Loucy (cell line): ENCODE measurements around the gene NUP58.

Experiments
- H2AFZ ChIP-seq: fragments of 200-600 bp; sonication (generic); 2 replicates; pipeline ENCODE4 v1.6.0; 2016; ENCODE audit warnings: antibody characterized with exemption, mild to moderate bottlenecking, low read length, moderate library complexity
- H3F3A ChIP-seq: fragments of 200-600 bp; 2 replicates; pipeline ENCODE4 v1.6.0; 2016; ENCODE audit warnings: antibody characterized with exemption, low read depth, mild to moderate bottlenecking
- H3K27me3 ChIP-seq: fragments of 200-600 bp; sonication (generic); 2 replicates; pipeline ENCODE4 v1.6.1; 2014; ENCODE audit warnings: low read length, mild to moderate bottlenecking; ENCODE audit not compliant: insufficient read depth, poor library complexity, severe bottlenecking
- H3K36me3 ChIP-seq: fragments of 200-600 bp; sonication (generic); 2 replicates; pipeline ENCODE4 v1.6.1; 2016; ENCODE audit warnings: low read length; ENCODE audit not compliant: insufficient read depth
- H3K4me1 ChIP-seq: fragments of 200-600 bp; sonication (generic); 2 replicates; pipeline ENCODE4 v1.5.1; 2014; ENCODE audit warnings: low read length, mild to moderate bottlenecking; ENCODE audit not compliant: insufficient read depth, poor library complexity, severe bottlenecking
- H3K4me2 ChIP-seq: fragments of 200-600 bp; sonication (generic); 2 replicates; pipeline ENCODE4 v1.6.0; 2014; ENCODE audit warnings: antibody characterized with exemption, low read length, low read depth, mild to moderate bottlenecking; ENCODE audit not compliant: poor library complexity, severe bottlenecking
- H3K4me3 ChIP-seq: fragments of 200-600 bp; sonication (generic); 2 replicates; pipeline ENCODE4 v1.5.1; 2014; ENCODE audit warnings: low read length, mild to moderate bottlenecking, mixed read lengths; ENCODE audit not compliant: poor library complexity, severe bottlenecking
- H3K79me2 ChIP-seq: fragments of 200-600 bp; sonication (generic); 2 replicates; pipeline ENCODE4 v1.6.1; 2014; ENCODE audit warnings: low read length; ENCODE audit not compliant: insufficient read depth
- H3K9ac ChIP-seq: fragments of 200-600 bp; sonication (generic); 2 replicates; pipeline ENCODE4 v1.6.0; 2014; ENCODE audit warnings: mild to moderate bottlenecking, low read depth, low read length, moderate library complexity; ENCODE audit not compliant: poor library complexity, severe bottlenecking
- H3K9me2 ChIP-seq: fragments of 200-600 bp; sonication (generic); replicated peaks from 2 replicates; pipeline ENCODE4 v1.6.1; 2016; ENCODE audit warnings: low read depth, low read length, mixed read lengths
- H3K9me3 ChIP-seq: fragments of 200-600 bp; sonication (generic); 2 replicates; pipeline ENCODE4 v1.6.1; 2014; ENCODE audit warnings: mild to moderate bottlenecking, antibody characterized with exemption, low read length, low read depth; ENCODE audit not compliant: insufficient read depth
- H4K20me1 ChIP-seq: fragments of 200-600 bp; sonication (generic); 2 replicates; pipeline ENCODE4 v1.6.0; 2014; ENCODE audit warnings: antibody characterized with exemption, low read length, mild to moderate bottlenecking; ENCODE audit not compliant: insufficient read depth, poor library complexity, severe bottlenecking
- EZH2phosphoT487 ChIP-seq: fragments of 200-600 bp; IDR thresholded peaks from 2 replicates; pipeline ENCODE4 v1.6.1; 2018; ENCODE audit warnings: antibody characterized with exemption, mild to moderate bottlenecking, moderate library complexity, borderline replicate concordance
- TF ChIP-seq, protein P1 (sequence below): fragments of 200-600 bp; sonication (generic); conservative IDR thresholded peaks from 2 replicates; pipeline ENCODE4 v1.5.1; 2014; ENCODE audit warnings: mild to moderate bottlenecking, antibody characterized with exemption, low read length

The NUP58 gene

DNA sequence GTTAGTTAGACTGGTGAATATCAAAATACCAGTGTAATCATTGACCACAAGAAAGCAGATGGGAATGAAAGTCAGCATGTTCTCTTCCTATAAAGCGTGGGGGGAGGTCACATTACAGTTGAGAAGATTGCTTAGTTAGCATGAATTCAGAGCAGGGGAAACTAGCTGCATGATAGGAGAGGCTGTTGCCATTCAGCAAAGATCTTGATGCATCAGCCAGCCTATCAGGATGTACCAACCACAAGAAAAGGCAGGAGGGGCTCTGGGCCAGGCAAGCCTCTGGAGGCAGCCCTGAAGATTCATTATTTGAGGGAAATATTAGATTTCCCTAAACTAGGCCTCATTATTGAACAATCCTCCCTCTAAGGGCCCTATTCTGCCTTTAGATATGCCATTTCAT, 9.1 kb upstream of the NUP58 start:
- Histone ChIP-seq H3K9me2 (no peaks in the 10 kb centered on the region), H2AFZ (peak overlapping the region; percentile 88), H3K4me1 (peaks cover 21% of the 10 kb centered on the region), H3K79me2 (no peaks in the 10 kb centered on the region), H3K27me3 (no peaks in the 10 kb centered on the region), H3K36me3 (no peaks in the 10 kb centered on the region), H4K20me1 (no peaks in the 10 kb centered on the region), H3K4me2 (peak overlapping the region; percentile 80), H3K4me3 (peak overlapping the region; percentile 64), H3K9me3 (no peaks in the 10 kb centered on the region), H3F3A (no peaks in the 10 kb centered on the region), H3K9ac (peak overlapping the region; percentile 66)
- no peak for TF ChIP-seq EZH2phosphoT487
- TF ChIP-seq, protein P1, sequence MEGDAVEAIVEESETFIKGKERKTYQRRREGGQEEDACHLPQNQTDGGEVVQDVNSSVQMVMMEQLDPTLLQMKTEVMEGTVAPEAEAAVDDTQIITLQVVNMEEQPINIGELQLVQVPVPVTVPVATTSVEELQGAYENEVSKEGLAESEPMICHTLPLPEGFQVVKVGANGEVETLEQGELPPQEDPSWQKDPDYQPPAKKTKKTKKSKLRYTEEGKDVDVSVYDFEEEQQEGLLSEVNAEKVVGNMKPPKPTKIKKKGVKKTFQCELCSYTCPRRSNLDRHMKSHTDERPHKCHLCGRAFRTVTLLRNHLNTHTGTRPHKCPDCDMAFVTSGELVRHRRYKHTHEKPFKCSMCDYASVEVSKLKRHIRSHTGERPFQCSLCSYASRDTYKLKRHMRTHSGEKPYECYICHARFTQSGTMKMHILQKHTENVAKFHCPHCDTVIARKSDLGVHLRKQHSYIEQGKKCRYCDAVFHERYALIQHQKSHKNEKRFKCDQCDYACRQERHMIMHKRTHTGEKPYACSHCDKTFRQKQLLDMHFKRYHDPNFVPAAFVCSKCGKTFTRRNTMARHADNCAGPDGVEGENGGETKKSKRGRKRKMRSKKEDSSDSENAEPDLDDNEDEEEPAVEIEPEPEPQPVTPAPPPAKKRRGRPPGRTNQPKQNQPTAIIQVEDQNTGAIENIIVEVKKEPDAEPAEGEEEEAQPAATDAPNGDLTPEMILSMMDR: no peak

DNA sequence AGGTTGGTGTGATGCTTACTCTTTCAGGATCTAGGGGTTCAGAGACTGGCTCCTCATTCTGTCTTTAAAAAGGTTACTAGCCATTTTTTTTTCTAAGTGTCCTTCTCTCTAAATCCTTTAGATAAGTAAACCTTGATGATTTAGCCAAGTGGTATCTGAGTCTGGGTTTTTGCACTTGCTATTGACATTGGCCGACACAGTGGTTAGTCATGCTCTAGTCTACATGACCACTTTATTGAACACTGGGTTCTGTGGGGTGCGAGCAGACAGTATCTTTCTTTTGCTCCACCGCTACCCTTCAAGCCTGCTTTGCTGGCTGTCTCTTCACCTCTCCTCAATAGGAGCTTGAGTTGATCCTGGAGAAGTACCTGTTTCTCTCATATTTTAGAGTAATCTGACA, 6.2 kb upstream of the NUP58 start:
- H3F3A ChIP-seq: no peaks in the 10 kb centered on the region
- H3K9me2 ChIP-seq: no peaks in the 10 kb centered on the region
- peaks cover 15% of the 10 kb centered on the region for H3K4me1 ChIP-seq
- no peaks in the 10 kb centered on the region for H3K36me3 ChIP-seq
- no peaks in the 10 kb centered on the region for H3K27me3 ChIP-seq
- no peaks in the 10 kb centered on the region for H3K9me3 ChIP-seq
- H3K9ac ChIP-seq: no peak overlapping the region
- H2AFZ ChIP-seq: no peak overlapping the region
- no peaks in the 10 kb centered on the region for H4K20me1 ChIP-seq
- no peak overlapping the region for H3K4me2 ChIP-seq
- no peaks in the 10 kb centered on the region for H3K79me2 ChIP-seq
- H3K4me3 ChIP-seq: no peak overlapping the region
- TF ChIP-seq, protein P1: no peak
- no peak for TF ChIP-seq EZH2phosphoT487

DNA sequence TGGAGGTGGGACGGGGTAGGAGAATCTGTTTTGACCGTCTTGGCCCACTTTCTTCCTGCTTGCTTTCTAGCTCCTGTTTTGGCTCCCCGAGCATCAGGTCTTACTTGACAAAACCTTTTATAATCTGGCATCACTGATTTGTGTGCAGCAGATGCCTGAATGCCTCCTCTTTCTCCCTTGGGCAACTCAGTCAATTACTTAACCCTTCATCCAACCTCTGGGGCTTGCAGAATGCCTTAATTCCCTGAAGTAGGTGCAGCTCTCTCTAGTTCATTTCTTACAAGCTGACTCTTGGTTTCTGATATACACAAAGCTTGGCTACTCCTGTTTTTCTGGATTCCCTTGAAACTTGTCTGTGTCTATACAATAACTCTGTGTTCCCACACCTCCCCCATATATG, 5.7 kb upstream of the NUP58 start:
- Histone ChIP-seq H3K4me1 (peaks cover 15% of the 10 kb centered on the region), H2AFZ (no peak overlapping the region), H3K27me3 (no peaks in the 10 kb centered on the region), H3K9me3 (no peaks in the 10 kb centered on the region), H3K9ac (no peak overlapping the region), H3K9me2 (no peaks in the 10 kb centered on the region), H4K20me1 (no peaks in the 10 kb centered on the region), H3K36me3 (no peaks in the 10 kb centered on the region), H3K4me3 (no peak overlapping the region), H3K4me2 (no peak overlapping the region), H3F3A (no peaks in the 10 kb centered on the region), H3K79me2 (peaks cover under 1% of the 10 kb centered on the region; the same call in 1 of the 2 replicates)
- no peak for TF ChIP-seq EZH2phosphoT487
- TF ChIP-seq, protein P1: no peak
